C1 segment of cervical spinal cord (tissue), 14 donors: Measurements from ENCODE around the gene TNFAIP8.

Experiments used
- DNase-seq, 14 donors: peaks; one replicate each; lab custom pipeline; 2025; lab: John Stamatoyannopoulos, UW

TNFAIP8 gene

DNA sequence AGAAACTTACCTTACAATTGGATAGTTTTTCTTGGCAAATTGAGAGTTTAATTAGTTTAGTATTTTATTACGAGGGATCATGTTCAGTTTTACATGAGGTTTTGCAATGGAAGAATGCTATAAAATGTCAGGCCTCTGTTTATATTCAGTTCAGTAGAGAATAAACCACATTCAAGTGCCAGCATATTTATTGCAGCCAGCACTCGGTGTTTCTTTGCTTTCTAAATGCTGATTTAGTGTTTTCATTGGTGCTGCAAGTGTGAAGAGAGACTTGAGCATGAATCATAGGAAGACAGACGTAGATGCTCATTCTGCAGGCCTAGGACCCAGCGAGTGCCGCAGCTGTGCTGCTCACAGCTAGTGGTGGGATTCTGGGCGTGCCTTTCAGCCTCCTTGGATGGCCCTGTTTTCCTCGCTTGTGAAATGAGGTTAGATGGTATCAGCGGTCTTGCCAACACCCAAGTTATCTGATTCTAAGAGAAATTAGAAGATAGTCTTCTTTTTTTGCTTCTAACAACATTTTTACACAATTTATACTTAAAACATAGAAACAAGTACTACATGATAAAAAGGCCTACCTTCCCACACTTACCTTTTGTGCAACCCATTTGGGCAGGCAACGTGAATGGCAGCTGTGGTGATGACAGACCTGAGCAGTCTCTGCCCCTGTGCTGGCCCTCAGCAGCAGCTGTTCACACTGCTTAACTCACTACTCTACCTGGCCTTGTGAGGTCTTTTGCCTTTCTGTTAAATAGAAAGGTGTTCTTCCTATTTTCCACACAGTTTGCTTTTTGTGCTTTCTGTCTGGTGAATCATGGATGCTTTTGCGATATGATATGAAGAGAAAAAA lies 26.8 kb upstream of the TNFAIP8 start:
- no peak for DNase-seq

DNA sequence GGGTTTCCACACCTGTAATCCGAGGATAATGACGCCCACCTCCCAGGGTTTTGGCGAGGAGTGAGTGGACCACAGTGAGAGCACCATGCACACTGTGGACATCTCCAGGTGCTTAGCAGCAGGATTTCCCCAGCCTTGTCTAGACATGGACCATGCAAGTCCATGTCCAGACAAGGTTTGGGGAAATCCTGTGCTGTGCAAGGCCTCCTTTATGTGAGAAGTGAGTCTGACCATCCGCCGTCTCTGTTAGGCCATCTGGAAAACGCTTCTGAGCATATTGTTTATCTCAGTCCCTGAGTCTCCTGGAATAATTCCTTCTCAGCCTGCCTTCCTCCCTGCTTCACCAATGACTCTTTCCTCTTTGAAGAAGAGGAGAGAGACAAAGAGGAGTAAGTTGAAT lies 26.2 kb upstream of the TNFAIP8 start:
- DNase-seq, result no peak

DNA sequence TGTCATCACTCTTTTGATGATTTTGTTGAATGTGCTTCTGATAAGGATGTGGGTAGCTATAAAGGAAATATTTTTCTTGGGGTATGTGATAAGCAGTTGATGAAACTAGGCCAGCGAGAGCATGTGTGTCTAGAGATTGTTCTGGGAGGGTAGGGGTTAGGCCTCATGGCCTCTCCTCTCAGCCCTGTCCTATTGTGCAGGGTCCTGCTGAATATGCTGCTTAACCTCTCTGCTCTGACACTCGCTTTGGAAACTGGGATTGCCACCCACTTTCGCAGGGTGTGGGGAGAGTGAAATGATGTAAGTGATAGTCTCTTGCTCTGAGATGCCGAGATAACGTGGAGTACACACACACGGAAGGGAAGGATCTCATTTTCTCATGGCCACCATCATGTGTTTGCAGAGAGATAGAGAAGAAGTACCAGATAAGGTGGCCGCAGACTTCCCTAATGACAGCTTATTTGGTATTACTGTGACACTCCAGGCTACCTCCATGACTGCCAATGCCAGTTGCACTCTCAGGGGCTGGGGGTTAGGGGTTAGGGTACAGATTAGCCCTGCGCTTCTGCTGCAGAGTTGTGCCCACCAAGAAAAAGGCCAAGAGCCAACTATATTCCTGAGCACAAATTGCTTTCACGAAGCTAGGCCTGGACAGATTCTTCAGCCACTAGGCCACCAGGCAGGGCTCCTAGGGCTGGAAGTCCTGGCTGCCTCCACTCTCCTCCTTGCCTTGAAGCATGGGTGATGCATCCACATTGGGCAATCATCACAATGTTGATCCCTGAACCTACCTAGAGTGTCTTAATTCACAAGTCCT lies 25.2 kb upstream of the TNFAIP8 start:
- DNase-seq, result no peak

DNA sequence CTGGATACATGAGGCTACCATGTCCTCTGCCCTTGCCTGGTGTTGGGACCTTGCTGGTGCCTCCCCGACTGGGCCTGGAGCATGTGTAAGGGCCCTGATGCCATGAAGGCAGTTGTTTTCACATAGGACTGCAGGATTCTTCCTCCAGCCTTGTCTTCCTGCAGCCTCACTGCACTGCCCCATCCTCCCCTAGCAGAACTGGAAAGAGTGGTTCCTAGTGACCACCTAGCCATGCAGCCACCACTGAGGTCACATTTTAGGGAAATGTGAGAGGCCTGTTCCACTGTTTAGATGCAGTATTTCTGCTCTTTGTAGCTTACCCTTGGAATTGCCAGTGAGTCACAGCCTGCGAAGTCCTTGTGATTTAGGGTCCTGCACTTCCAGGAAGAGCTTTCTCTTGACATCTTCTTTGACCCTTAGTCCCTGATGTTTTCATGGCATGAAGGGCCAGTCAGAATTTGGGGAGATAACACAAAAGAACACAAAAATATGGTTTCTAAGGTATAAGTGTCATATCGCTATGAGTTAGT lies 24.2 kb upstream of the TNFAIP8 start:
- DNase-seq, result no peak

DNA sequence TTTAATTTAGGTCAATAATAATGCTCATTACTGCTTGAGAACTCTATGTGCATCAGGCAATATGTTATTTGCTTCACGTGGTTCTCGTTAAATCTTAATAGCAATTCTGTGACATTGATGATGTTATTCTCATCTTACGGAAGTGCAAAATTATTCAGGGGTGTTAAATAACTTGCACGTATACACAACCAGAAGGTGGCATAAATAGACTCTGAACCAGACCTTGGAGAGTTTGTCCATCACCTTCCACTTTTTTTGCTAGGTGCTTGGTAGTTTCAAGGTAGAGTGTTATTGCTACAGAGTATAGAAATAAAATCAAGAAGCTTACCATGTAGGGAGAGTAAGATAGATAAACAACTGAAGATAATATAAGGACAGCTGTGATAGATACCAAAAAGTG lies 23.6 kb upstream of the TNFAIP8 start:
- no peak for DNase-seq

DNA sequence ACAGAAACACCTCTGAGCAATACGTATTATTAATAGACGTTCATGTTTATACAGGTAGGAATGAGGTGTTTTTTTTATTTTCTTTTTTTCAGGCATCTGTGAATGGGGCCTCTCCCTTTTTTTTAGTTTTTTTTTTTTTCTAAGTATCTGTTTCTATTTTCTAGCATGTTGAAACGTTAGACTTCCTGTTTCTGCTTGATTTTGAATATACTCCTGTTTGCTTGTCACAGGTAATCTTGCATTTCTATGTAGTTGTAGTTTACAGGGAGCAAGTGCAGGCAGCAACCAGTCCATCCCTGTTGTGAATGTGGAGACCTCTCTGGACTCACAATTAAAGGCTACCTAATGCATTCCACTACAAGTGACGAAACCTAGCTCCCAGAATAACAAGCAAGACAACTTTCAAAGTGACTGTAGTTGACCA lies 22.8 kb upstream of the TNFAIP8 start:
- no peak for DNase-seq

DNA sequence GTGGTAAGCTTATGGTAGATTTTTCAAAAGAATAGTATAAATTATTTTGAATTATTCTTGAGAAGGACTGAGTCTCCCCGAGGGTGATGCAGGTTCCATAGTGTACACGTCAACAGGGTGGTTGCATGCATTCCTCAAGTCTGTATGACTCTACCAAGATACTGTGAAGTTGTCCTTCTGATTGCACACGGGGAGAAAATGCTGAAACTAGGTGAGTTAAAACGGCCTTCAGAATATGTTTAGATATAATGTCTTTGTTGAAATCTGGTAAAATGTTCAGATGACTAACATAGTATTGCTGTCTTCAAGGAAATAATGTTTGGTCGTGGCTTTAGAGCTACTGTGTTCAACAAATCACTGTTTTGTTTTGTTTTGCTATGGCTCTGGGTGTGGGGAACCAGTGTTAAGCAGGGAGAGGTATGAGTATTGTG lies 22.4 kb upstream of the TNFAIP8 start:
- DNase-seq, result no peak

DNA sequence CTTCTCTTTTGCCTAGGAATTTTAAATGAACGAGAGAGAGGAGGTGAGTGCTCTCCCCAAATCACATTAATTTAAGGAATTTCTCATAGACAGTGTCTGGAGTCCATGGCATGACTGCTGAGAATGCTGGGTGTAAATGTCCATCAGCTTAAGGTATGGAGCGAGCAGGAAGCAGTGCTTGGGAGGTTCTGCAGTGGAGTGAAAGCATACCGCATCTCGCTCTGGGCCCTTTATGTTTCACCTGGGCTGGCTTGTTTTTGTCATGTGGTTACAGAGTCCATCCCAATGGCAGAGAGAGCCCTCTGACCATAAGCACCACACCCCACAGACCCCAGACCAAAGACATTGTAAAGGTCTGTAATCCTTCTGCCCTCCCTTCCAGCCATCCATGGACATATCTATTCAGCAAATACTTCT lies 20.6 kb upstream of the TNFAIP8 start:
- no peak for DNase-seq

DNA sequence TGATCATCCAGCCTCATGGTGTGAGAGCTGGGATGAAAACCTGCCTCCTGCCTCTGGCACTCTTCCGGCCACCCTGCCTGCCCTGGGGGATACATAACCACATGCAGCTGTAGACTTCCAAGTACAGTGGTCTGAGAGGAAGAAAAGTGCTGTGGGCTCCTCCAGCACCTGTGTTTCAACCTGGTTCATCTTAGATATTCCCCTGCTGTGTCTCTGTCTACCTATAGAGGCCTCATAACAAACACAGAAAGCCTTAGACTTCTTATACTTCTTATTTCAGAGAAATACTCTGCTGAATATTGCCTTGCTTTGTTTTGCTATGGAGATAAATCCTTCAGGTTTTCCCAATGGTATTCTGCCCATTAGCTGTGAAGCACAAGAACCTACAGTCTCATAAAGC lies 19.6 kb upstream of the TNFAIP8 start:
- no peak for DNase-seq

DNA sequence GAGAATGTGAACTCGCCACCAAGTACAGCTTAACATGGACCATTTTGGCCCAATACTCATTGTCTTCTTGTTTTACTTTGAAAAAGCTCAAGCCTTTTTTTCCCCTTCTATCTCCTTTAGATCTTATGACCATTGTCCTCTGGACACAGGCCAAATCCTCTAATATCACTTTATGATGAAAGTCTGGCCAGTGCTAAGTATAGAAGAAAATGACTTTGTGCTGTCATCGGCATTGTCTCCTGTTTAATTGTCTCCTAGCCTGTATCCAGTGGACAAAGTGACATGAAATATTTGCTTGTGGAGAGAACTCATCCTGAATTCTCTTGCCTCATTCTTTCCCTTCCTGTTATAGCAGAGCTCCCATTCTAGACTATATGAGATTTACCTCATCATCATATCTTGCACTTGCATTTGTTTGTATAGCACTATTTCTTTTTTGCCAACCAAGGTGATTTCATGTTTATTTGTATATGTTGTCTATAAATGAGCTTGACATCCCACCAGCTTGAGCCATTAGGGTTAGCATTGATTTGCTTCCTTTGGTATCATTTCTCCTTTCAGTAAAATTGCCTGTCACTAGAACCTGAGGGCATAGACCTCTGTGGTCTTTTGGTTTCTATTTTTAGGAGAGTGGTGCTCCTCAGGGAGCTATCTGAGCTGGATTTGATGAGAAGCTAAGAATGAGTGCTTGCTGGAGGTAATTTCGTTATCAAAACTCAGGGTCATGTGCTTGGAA lies 18.8 kb upstream of the TNFAIP8 start:
- DNase-seq, result no peak

DNA sequence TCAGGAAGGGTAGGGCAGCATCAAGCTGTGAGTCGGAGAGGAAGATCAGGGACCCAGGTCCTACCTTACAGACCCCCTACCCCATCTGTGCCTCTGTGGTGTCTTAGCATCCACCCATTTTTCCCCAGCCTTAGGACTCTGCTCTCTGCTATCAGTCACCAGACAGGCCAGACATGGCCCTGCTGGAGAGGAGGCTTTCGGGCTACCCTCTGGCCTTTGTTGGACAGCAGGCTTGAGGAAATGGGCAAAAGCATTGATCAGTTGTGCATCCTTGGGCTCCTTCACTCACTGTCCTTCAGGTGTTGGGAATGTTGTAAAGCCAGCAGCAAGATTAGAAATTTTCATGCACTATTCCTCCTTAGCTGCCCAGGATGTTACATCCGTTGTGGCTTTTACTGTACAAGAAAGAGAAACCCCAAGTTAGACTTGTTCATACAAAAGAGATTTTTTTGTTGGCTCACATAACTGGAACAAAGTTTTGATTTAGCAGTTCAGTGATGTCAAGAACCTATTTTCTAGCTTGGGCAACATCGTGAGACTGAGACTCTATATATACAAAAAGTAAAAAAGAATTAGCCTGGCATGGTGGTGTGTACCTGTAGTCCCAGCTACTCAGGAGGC lies 17.4 kb upstream of the TNFAIP8 start:
- no peak for DNase-seq

DNA sequence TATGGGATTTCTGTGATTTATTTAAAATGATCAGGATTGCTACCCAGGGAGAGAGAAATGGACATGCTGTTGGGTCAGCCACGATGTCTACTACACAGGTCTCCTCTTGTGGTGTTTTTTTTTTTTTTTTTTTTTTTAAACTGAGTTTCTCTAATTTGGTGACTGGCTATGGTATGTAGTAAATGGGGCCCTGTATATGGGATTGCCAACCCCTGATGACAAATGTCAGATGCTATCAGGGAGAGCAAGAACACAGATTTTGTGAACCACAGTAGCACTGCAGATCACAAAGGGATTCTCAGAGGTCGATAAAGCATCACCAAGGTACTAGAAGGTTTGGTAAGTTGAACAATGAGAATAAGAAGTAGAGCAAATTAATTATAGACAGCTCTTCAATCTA lies 16.5 kb upstream of the TNFAIP8 start:
- no peak for DNase-seq

DNA sequence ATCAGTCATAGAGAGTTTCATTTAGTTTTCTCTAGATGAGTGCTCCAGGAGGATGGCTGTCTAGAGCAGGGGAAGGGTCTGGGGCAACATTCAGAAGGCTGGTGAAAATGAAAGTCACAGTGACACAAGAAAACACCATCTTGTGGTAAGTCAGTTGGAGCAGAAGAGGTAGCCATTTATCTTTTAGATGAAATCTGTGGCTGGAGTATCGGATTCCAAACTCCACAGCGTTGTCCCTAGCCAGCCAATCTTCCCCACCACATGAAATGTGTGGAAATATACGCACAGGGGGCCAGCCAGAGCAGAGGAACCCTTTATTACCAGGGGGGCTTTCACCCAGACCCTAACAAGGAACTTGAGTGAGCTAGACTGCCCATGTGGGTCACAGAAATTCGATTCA lies 15.9 kb upstream of the TNFAIP8 start:
- no peak for DNase-seq

DNA sequence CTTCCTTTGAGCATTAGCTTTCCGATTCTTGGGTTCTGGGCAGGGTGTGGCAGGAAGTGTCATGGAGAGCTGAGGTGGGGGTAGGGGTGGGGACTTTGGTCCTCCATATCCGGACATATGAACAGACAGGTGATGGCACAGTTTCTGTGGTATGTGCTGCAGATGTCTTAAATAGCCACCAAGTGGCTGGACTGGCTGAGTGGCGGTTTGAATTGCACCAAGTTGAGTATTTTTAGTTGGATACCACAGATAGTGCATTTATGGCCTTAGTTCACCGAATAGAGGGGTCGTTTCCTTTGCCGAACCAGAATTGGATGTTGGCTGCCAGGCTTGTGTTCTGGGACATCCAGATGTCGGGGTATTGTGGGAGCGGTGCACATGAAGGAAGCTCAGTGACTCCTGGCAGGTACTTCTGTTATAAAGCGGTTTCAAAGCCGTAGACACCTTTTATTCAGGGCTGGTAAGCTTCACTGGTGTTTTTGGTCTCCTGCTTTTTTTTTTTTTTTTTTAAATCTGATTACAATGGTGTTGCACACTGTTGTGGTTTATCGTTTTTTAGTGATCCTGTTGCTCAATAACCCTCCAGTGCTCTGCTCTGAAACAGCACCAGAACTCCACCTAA lies 15.1 kb upstream of the TNFAIP8 start:
- DNase-seq, result no peak

DNA sequence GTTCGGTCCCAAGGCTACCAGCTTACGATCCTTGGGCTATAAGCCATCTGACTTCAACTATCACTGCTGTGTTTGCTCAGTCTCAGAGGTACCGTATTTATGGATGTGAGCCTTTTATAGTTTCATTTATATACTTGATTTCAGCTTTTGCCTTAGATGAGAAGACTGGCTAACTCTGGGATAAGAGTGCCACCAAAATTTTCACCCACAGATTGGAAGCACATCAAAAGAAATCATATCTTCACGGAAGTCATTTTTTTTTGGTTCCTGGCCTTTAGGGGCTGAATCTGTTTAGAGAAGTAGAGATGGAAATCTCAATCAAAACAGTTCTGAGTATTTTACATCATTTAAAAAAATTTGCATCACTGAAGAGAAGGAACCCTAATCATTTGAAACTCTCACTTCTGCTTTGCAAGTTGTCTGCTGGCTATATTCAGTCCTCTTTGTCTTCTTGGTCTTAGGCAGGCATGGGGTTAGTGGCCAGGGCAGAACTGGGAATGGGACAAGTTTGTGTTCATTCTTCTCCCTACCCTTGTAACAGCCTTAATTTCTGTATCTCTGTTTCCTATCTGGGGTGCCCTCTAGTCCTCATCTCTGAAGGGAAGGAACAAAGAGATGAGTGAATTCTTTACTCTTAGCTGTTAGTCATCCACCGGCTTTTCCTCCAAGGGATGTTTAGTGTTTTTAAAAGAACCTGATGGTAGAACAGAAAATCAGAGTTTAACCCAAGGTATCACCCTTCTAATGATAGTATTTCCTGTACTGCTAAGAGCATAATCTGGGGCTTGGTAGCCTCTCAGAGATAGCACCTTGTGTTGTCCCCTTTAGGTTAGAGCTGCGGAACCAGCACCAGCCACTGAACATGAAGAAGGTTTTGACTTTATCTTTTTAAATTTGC lies 14.1 kb upstream of the TNFAIP8 start:
- no peak for DNase-seq

DNA sequence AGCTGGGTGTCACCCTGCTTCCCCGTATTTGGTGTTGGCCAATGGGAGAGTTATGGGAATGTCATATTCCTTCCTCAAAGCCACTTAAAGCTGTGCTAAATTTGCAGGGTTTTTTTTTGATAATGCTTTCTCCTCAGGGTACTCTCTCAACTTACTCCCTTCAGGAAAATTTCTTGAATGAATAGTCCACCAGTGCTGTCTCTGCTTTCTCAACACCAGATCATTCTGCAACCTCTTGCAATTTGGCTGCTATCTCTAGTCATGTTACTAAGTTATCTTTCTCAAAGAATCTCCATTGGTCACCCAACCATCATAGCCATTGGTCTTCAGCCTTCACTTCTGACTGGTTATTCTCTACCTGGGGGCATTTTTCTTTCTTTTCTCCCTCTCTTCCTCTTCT lies 13.4 kb upstream of the TNFAIP8 start:
- no peak for DNase-seq

DNA sequence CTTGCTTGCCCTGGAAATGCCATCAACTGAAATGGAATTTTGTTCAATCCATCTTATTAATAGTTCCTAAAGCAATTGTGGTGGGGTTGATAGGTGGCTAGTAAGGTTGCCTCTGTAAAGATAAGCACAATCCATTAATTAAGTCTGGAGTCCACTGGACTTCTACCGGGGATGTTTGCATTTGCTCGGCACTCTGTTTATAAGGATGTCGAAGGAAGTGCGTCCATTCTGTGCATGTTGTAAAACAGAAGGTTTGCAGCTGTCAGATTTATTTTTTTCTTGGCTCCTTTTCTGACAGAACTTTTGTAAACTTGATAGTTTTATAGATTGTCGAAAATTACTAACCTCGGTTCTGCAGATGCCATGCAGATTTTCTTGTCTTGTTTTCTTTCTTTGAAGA lies 12.8 kb upstream of the TNFAIP8 start:
- DNase-seq, result no peak

DNA sequence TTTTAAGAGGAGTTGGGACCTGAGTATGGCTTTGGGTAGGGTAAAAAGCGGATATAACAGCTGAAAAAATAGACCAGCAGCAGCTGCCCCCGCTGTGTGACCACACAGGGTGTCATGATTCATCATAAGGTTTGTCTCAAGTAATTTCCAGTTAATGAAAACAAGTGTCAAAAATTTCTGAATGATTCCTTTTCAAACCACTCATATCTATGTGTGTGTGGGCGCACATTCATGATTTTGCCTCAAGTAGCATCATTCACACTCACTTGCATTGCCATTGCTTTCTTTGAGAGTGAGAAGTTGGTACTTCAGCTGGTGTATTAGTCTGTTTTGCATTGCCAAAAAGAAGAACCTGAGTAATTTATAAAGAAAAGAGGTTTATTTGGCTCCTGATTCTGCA lies 12.1 kb upstream of the TNFAIP8 start:
- DNase-seq, result no peak

DNA sequence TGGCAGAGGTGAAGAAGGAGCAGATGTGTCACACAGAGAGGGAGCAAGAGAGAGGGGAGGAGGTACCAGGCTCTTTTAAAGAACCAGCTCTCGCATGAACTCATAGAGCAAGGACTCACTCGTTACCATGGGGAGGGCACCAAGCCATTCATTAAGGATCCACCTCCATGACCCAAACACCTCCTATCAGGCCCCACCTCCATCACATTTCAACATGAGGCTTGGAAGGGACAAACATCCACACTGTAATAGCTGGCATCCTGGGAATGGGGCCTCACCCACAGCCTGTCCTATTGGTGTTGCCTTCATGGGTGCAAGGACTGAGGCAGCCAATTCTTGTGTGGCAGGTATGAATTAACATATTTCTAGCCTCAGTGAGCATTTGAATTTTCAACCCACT lies 11.6 kb upstream of the TNFAIP8 start:
- no peak for DNase-seq

DNA sequence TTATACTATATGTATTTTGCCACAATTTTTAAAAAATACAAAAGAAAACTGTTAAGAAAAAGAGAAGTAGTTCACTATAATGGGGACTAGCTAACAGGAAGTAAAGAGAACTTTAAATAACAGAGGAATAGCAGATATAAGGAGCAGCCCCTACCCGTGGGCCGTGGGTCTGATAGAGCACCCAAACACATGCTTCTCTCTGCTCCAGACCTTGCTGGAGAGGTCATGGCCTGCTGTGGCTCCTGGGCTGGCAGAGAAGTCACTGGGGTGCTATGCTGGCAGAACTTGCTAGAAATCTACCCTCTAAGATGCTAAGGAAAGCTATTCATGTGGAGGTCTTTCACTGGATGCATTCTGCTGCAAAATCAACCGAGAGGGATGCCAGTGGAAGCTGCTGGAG lies 10.0 kb upstream of the TNFAIP8 start:
- no peak for DNase-seq
